Measurements from ENCODE around the gene LPP.
A peak's percentile ranks its signal among the peaks of the same experiment; 100 is the strongest.

LPP gene

GRCh38 chr3:188123170-188123905 lies 30.6 kb upstream of the LPP start:
- ATAC-seq (ENCODE audit: insufficient read depth, low read depth) = no peak
- no peak for DNase-seq
- 0 out of 2 replicates have a peak overlapping the region, but pooled peaks have one; percentile 14 for H2AFZ ChIP-seq (ENCODE audit: low read depth, low read length)
- no peaks in the 10 kb centered on the region for H3K27me3 ChIP-seq (ENCODE audit: insufficient read depth, low read length, poor library complexity)
- H3K4me1 ChIP-seq (ENCODE audit: insufficient read depth, low read length) = no peaks in the 10 kb centered on the region
- H4K20me1 ChIP-seq (ENCODE audit: insufficient read depth, low read length) = no peaks in the 10 kb centered on the region
- H3K9ac ChIP-seq (ENCODE audit: low read depth, low read length) = no peak overlapping the region
- no peak overlapping the region for H3K4me3 ChIP-seq (ENCODE audit: low read depth in 1 of 2, low read length in 2 of 2)
- no peak overlapping the region for H3K4me2 ChIP-seq (ENCODE audit: insufficient read depth, low read length)
- H3K27ac ChIP-seq (ENCODE audit: low read length) = no peak overlapping the region
- no peak for TF ChIP-seq EZH2 (IDR thresholded peaks at IDR 0.05; ENCODE audit: borderline replicate concordance, low read depth, low read length, severe bottlenecking)
- no peak for TF ChIP-seq CTCF (IDR thresholded peaks at IDR 0.05; ENCODE audit: borderline replicate concordance, extremely low read depth, low read length, poor library complexity, severe bottlenecking)
- no peaks in the 10 kb centered on the region for H3K9me3 ChIP-seq (ENCODE audit: insufficient read depth, low read length, severe bottlenecking)
- H3K79me2 ChIP-seq (ENCODE audit: insufficient read depth, low read length) = no peaks in the 10 kb centered on the region
- no peaks in the 10 kb centered on the region for H3K36me3 ChIP-seq (ENCODE audit: insufficient read depth, low read length)

GRCh38 chr3:188124184-188124583 lies 29.8 kb upstream of the LPP start:
- no peak overlapping the region; the same call in 1 of the 2 replicates for H2AFZ ChIP-seq (ENCODE audit: low read depth, low read length)
- no peaks in the 10 kb centered on the region for H3K27me3 ChIP-seq (ENCODE audit: insufficient read depth, low read length, poor library complexity)
- no peak for DNase-seq
- H4K20me1 ChIP-seq (ENCODE audit: insufficient read depth, low read length) = no peaks in the 10 kb centered on the region
- ATAC-seq (ENCODE audit: insufficient read depth, low read depth) = no peak
- no peaks in the 10 kb centered on the region for H3K9me3 ChIP-seq (ENCODE audit: insufficient read depth, low read length, severe bottlenecking)
- no peak overlapping the region for H3K9ac ChIP-seq (ENCODE audit: low read depth, low read length)
- TF ChIP-seq EZH2 (IDR thresholded peaks at IDR 0.05; ENCODE audit: borderline replicate concordance, low read depth, low read length, severe bottlenecking) = no peak
- no peak for TF ChIP-seq CTCF (IDR thresholded peaks at IDR 0.05; ENCODE audit: borderline replicate concordance, extremely low read depth, low read length, poor library complexity, severe bottlenecking)
- H3K4me1 ChIP-seq (ENCODE audit: insufficient read depth, low read length) = no peaks in the 10 kb centered on the region
- no peaks in the 10 kb centered on the region for H3K79me2 ChIP-seq (ENCODE audit: insufficient read depth, low read length)
- H3K4me3 ChIP-seq (ENCODE audit: low read depth in 1 of 2, low read length in 2 of 2) = no peak overlapping the region
- H3K4me2 ChIP-seq (ENCODE audit: insufficient read depth, low read length) = no peak overlapping the region
- H3K27ac ChIP-seq (ENCODE audit: low read length) = no peak overlapping the region
- no peaks in the 10 kb centered on the region for H3K36me3 ChIP-seq (ENCODE audit: insufficient read depth, low read length)

- Histone ChIP-seq H3K4me3 (ENCODE audit: low read depth in 1 of 2, low read length in 2 of 2) (no peak overlapping the region), H4K20me1 (ENCODE audit: insufficient read depth, low read length) (no peaks in the 10 kb centered on the region), H3K27me3 (ENCODE audit: insufficient read depth, low read length, poor library complexity) (no peaks in the 10 kb centered on the region), H3K27ac (ENCODE audit: low read length) (no peak overlapping the region), H3K9ac (ENCODE audit: low read depth, low read length) (no peak overlapping the region), H3K79me2 (ENCODE audit: insufficient read depth, low read length) (no peaks in the 10 kb centered on the region), H3K9me3 (ENCODE audit: insufficient read depth, low read length, severe bottlenecking) (no peaks in the 10 kb centered on the region), H2AFZ (ENCODE audit: low read depth, low read length) (no peak overlapping the region), H3K36me3 (ENCODE audit: insufficient read depth, low read length) (no peaks in the 10 kb centered on the region), H3K4me2 (ENCODE audit: insufficient read depth, low read length) (no peak overlapping the region), H3K4me1 (ENCODE audit: insufficient read depth, low read length) (no peaks in the 10 kb centered on the region)
- TF ChIP-seq CTCF (IDR thresholded peaks at IDR 0.05; ENCODE audit: borderline replicate concordance, extremely low read depth, low read length, poor library complexity, severe bottlenecking) (no peak), EZH2 (IDR thresholded peaks at IDR 0.05; ENCODE audit: borderline replicate concordance, low read depth, low read length, severe bottlenecking) (no peak)
- no peak for ATAC-seq (ENCODE audit: insufficient read depth, low read depth)
- no peak for DNase-seq
These were observed 28.9 kb upstream of the LPP start for GRCh38 chr3:188125076-188125475.

Data from DND-41 (cell line).